ENCODE data around the gene GAP43.

GAP43 gene

DNA sequence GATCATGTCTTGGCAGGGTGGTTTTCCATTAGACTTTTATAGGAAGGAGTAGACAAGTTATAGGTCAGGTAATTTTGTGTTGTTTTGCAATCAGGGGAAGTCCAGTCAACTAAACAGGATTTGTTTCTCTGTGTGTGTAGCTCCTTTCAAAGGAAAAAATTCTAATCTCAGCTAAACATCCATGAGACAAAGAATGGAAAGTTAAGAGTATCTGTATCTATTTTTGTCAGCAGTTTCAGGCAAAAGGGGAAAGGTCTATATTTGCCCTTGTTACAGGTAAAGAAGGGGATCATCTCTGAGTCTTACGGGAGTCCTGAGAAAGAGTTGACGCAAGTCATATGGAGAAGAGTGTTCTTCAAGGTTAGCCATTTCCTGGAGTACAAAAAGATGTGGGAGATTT, 79.3 kb downstream of the GAP43 start:
- no peaks in the 10 kb centered on the region for H3K79me2 ChIP-seq
- H2AFZ ChIP-seq = no peak overlapping the region
- no peaks in the 10 kb centered on the region for H3K4me1 ChIP-seq
- no peak overlapping the region for H3K9ac ChIP-seq
- no peak overlapping the region for H3K27ac ChIP-seq
- H3K36me3 ChIP-seq (ENCODE audit: control insufficient read depth, insufficient read depth, low read length) = no peaks in the 10 kb centered on the region
- TF ChIP-seq, protein P1, sequence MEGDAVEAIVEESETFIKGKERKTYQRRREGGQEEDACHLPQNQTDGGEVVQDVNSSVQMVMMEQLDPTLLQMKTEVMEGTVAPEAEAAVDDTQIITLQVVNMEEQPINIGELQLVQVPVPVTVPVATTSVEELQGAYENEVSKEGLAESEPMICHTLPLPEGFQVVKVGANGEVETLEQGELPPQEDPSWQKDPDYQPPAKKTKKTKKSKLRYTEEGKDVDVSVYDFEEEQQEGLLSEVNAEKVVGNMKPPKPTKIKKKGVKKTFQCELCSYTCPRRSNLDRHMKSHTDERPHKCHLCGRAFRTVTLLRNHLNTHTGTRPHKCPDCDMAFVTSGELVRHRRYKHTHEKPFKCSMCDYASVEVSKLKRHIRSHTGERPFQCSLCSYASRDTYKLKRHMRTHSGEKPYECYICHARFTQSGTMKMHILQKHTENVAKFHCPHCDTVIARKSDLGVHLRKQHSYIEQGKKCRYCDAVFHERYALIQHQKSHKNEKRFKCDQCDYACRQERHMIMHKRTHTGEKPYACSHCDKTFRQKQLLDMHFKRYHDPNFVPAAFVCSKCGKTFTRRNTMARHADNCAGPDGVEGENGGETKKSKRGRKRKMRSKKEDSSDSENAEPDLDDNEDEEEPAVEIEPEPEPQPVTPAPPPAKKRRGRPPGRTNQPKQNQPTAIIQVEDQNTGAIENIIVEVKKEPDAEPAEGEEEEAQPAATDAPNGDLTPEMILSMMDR (IDR thresholded peaks at IDR 0.05) = no peak
- no peak overlapping the region for H3K4me2 ChIP-seq (ENCODE audit: low read length)
- no peak overlapping the region for H3K4me3 ChIP-seq (ENCODE audit: low read depth, low read length)
- no peaks in the 10 kb centered on the region for H3K9me3 ChIP-seq (ENCODE audit: control insufficient read depth, low read length)
- H3K27me3 ChIP-seq (ENCODE audit: control insufficient read depth, insufficient read depth, low read length) = no peaks in the 10 kb centered on the region

DNA sequence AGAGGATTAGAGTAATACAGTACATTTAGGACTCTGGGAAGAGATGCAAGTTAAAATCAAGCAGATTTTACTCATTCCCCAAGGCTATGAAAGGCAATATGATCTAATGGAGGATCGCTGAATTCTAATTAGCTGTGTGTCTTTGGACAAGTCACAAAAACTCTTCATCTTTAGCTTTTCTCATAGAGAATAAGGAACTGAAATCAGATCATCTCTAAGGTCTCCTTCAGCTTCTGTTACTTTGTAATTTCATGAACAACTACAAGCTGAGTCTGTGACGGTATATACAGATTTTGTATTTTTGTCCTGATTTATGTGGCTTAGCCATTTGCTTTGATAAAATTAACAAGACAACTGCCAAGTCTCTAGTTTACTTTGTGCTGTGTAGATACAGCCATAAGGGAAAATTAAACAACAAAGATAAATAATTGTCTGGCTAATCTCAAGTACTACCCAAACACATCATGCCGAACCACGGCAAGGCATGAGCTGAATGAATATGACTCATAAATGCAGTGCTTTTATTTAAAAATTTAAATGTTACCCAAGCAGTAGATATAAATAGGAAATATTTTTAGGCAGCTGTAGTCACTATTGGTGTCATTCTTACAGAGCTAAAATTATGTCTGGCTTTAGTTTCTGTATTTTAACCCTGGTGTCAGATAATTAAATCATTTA, 81.5 kb downstream of the GAP43 start:
- no peak overlapping the region for H3K4me2 ChIP-seq (ENCODE audit: low read length)
- H3K27ac ChIP-seq = no peak overlapping the region
- no peaks in the 10 kb centered on the region for H3K9me3 ChIP-seq (ENCODE audit: control insufficient read depth, low read length)
- no peaks in the 10 kb centered on the region for H3K36me3 ChIP-seq (ENCODE audit: control insufficient read depth, insufficient read depth, low read length)
- no peaks in the 10 kb centered on the region for H3K4me1 ChIP-seq
- H3K4me3 ChIP-seq (ENCODE audit: low read depth, low read length) = no peak overlapping the region
- H2AFZ ChIP-seq = no peak overlapping the region
- no peaks in the 10 kb centered on the region for H3K27me3 ChIP-seq (ENCODE audit: control insufficient read depth, insufficient read depth, low read length)
- H3K79me2 ChIP-seq = no peaks in the 10 kb centered on the region
- H3K9ac ChIP-seq = no peak overlapping the region
- TF ChIP-seq, protein P1 (IDR thresholded peaks at IDR 0.05) = no peak

DNA sequence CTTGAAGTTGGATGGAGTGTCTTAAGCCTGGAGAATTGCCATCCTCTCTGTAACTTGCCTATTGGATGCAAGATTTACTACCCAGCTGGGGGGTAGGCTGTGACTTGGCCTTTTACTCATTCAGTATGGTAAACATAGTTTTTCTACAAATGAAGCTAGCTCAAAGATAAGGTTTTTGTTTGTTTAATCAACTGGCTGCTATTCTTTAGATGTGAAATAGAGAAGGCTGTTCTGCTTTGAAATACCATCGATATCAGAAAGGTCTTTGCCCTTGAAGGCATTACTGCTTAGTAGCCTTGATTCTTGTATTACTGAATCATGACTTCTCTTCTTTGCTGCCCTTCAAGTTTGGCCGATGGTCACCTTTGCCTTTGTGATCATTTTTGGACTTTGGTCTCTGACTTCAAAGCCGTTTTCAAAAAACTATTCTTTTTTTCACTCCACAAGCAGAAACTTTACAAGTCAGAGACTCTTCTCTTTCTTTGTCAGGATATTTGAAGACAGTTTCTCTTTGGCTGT, 83.1 kb downstream of the GAP43 start:
- no peaks in the 10 kb centered on the region for H3K79me2 ChIP-seq
- no peak overlapping the region for H3K9ac ChIP-seq
- H3K9me3 ChIP-seq (ENCODE audit: control insufficient read depth, low read length) = no peaks in the 10 kb centered on the region
- no peaks in the 10 kb centered on the region for H3K27me3 ChIP-seq (ENCODE audit: control insufficient read depth, insufficient read depth, low read length)
- H3K4me2 ChIP-seq (ENCODE audit: low read length) = no peak overlapping the region
- H2AFZ ChIP-seq = no peak overlapping the region
- no peak overlapping the region for H3K27ac ChIP-seq
- H3K4me1 ChIP-seq = no peaks in the 10 kb centered on the region
- TF ChIP-seq, protein P1 (IDR thresholded peaks at IDR 0.05) = no peak
- H3K4me3 ChIP-seq (ENCODE audit: low read depth, low read length) = no peak overlapping the region
- H3K36me3 ChIP-seq (ENCODE audit: control insufficient read depth, insufficient read depth, low read length) = no peaks in the 10 kb centered on the region

DNA sequence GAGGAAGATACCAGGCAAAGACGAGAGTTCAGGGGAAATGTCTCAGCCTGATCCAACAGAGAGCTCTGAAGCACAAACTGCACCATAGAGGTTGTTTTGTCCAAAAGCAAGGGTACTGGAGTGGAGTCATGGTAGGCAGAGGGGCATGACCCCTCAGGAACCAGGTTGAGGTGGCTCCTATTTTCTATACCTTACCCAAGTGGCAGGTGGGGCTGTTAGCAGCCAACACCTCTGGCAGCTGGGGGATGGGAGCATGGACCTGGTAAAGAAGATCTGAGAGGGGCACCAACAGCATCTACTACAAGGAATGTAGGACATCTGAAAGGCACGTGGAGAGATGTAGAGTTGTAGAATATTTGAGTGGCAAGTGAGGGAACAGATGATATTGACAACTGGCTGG, 85.2 kb downstream of the GAP43 start:
- H3K9ac ChIP-seq = no peak overlapping the region
- H3K27ac ChIP-seq = no peak overlapping the region
- H3K4me2 ChIP-seq (ENCODE audit: low read length) = no peak overlapping the region
- H3K36me3 ChIP-seq (ENCODE audit: control insufficient read depth, insufficient read depth, low read length) = no peaks in the 10 kb centered on the region
- TF ChIP-seq, protein P1 (IDR thresholded peaks at IDR 0.05) = no peak
- no peak overlapping the region for H3K4me3 ChIP-seq (ENCODE audit: low read depth, low read length)
- H2AFZ ChIP-seq = no peak overlapping the region
- no peaks in the 10 kb centered on the region for H3K27me3 ChIP-seq (ENCODE audit: control insufficient read depth, insufficient read depth, low read length)
- no peaks in the 10 kb centered on the region for H3K9me3 ChIP-seq (ENCODE audit: control insufficient read depth, low read length)
- H3K4me1 ChIP-seq = no peaks in the 10 kb centered on the region
- H3K79me2 ChIP-seq = no peaks in the 10 kb centered on the region

DNA sequence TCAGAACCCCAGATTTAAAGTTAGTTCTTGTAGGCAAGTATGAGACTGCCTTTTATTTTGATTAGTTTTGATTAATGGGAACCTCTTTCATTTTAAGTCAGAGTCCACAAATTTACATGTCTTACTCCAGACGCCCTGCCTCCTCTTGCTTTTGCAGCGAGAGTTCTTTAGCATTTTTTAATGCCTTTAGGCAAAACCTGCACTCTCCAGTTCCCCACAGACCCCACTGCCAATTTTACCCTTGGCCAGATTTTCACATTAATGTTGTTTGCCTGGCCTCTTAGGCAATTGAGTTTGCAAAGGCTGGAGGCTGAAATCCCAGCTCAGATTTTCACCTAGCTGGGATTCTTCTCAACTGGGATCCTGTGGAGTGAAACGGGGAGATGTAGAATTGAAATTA, 85.8 kb downstream of the GAP43 start:
- Histone ChIP-seq H3K9ac (no peak overlapping the region), H3K4me2 (ENCODE audit: low read length) (no peak overlapping the region), H3K79me2 (no peaks in the 10 kb centered on the region), H3K36me3 (ENCODE audit: control insufficient read depth, insufficient read depth, low read length) (no peaks in the 10 kb centered on the region), H2AFZ (no peak overlapping the region), H3K4me1 (no peaks in the 10 kb centered on the region), H3K4me3 (ENCODE audit: low read depth, low read length) (no peak overlapping the region), H3K27me3 (ENCODE audit: control insufficient read depth, insufficient read depth, low read length) (no peaks in the 10 kb centered on the region), H3K9me3 (ENCODE audit: control insufficient read depth, low read length) (no peaks in the 10 kb centered on the region), H3K27ac (no peak overlapping the region)
- TF ChIP-seq, protein P1 (IDR thresholded peaks at IDR 0.05) = no peak
